ENCODE results near the gene NFE2L2. TPM values are rescaled to one million over a fixed set of nuclear protein-coding genes. Genes with fewer than 3 reads are reported as not detected.
A peak's percentile ranks its signal among the peaks of the same experiment; 100 is the strongest.
"Not testable (repeated sequence)": the region's sequence is repeated elsewhere in the genome, so short reads cannot be mapped to it uniquely, and the experiment has no call there.

The NFE2L2 gene
- total RNA-seq, 1 experiment from 2014 or later = 80.0 TPM

DNA sequence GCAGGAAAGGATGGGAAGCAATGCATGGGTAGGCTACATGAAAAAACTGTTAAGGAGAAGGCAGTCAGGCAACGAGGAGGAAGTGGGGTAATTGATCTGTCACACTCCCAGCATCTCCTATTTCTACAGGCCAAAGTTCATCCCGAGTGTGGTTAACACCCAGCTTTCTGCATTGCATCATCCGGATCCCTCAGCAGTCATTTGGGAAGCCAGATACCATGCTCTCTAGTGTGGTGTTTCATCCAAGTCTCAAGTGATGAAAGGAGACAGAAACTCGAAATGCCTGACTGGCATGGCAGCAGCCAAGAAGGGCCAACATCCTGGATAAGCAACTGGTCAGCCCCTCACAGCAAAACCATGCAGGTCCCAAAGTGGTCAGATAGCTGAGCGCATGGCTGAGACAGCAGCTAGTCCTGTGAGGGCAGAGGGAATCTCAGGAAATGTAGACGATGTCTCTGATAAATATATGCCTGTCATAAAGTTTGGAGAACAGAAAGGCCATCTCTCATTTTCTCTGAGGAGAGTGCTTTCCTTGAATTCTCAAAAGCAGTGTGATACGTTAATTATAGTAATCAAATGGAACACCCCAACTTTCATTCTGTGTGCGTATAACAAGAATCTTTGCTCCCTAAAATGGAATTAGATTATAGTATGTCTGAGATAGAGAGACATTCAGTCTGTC is 76.8 kb downstream of the NFE2L2 start:
- H3K9me3 ChIP-seq (ENCODE audit: low read depth, low read length, poor library complexity, severe bottlenecking) = no peaks in the 10 kb centered on the region
- BruUV-seq (replicated peaks) = no TSS peak
- no peak for TF ChIP-seq EZH2 (IDR thresholded peaks at IDR 0.05; ENCODE audit: borderline replicate concordance, low read depth, low read length, poor library complexity, severe bottlenecking)
- TF ChIP-seq, protein P1, sequence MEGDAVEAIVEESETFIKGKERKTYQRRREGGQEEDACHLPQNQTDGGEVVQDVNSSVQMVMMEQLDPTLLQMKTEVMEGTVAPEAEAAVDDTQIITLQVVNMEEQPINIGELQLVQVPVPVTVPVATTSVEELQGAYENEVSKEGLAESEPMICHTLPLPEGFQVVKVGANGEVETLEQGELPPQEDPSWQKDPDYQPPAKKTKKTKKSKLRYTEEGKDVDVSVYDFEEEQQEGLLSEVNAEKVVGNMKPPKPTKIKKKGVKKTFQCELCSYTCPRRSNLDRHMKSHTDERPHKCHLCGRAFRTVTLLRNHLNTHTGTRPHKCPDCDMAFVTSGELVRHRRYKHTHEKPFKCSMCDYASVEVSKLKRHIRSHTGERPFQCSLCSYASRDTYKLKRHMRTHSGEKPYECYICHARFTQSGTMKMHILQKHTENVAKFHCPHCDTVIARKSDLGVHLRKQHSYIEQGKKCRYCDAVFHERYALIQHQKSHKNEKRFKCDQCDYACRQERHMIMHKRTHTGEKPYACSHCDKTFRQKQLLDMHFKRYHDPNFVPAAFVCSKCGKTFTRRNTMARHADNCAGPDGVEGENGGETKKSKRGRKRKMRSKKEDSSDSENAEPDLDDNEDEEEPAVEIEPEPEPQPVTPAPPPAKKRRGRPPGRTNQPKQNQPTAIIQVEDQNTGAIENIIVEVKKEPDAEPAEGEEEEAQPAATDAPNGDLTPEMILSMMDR (conservative IDR thresholded peaks at IDR 0.05; ENCODE audit: low read depth, low read length) = no peak
- H3K27me3 ChIP-seq (replicated peaks; ENCODE audit: insufficient read depth, low read depth, low read length, poor library complexity) = no peaks in the 10 kb centered on the region
- POLR2A ChIA-PET (ENCODE audit: low non-redundant PET) = no interaction called here
- peaks cover 10% of the 10 kb centered on the region for H3K4me1 ChIP-seq (ENCODE audit: insufficient read depth, low read length, poor library complexity, severe bottlenecking)
- H3K4me3 ChIP-seq (ENCODE audit: low read depth, low read length, poor library complexity, severe bottlenecking) = no peak overlapping the region
- no peaks in the 10 kb centered on the region for H3K36me3 ChIP-seq (ENCODE audit: insufficient read depth, low read length, poor library complexity, severe bottlenecking)
- peak; percentile 55 for DNase-seq (ENCODE audit: low spot score)
- H3K27ac ChIP-seq (ENCODE audit: low read depth, low read length, poor library complexity, severe bottlenecking) = no peak overlapping the region
- CTCF ChIA-PET = interaction anchor here (0.9 kb wide), 1 partner anchor 538 kb away, joined by 3 read pairs; no protein-coding TSS in a partner anchor
- intact Hi-C loops (cut with micrococcal nuclease; ENCODE audit: unreplicated experiment) = no loop called here

DNA sequence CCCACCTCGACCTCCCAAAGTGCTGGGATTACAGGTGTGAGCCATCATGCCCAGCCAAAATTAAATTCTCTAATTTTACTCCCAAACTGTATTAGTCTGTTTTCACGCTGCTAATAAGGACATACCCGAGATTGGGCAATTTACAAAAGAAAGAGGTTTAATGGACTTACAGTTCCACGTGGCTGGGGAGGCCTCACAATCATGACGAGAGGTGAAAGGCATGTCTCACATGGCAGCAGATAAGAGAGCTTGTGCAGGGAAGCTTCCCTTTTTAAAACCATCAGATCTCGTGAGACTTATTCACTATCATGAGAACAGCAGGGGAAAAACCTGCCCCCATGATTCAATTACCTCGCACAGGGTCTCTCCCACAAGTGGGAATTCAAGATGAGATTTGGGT is 78.5 kb downstream of the NFE2L2 start:
- CTCF ChIA-PET = not testable (repeated sequence)

DNA sequence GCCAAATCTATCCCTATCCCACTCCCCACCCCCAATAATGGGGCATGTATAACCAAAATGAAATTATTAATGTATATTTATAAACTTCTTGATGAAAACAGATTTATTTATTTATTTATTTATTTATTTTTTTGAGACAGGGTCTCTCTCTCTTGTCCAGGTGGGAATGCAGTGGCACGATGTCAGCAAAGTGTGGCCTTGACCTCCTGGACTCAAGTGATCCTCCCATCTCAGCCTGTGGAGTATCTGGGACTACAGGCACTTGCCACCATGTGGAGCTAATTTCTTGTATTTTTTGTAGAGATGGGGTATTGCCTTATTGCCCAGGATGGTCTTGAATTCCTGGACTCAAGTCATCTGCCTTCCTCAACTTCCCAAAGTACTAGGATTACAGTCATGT is 79.9 kb downstream of the NFE2L2 start:
- DNase-seq (ENCODE audit: low spot score) = no peak
- Histone ChIP-seq H3K9me3 (ENCODE audit: low read depth, low read length, poor library complexity, severe bottlenecking) (no peaks in the 10 kb centered on the region), H3K4me3 (ENCODE audit: low read depth, low read length, poor library complexity, severe bottlenecking) (no peak overlapping the region), H3K27me3 (replicated peaks; ENCODE audit: insufficient read depth, low read depth, low read length, poor library complexity) (no peaks in the 10 kb centered on the region), H3K4me1 (ENCODE audit: insufficient read depth, low read length, poor library complexity, severe bottlenecking) (peaks cover 10% of the 10 kb centered on the region), H3K36me3 (ENCODE audit: insufficient read depth, low read length, poor library complexity, severe bottlenecking) (no peaks in the 10 kb centered on the region), H3K27ac (ENCODE audit: low read depth, low read length, poor library complexity, severe bottlenecking) (no peak overlapping the region)
- intact Hi-C loops (cut with micrococcal nuclease; ENCODE audit: unreplicated experiment) = no loop called here
- ChIA-PET POLR2A (ENCODE audit: low non-redundant PET) (interaction anchor here (0.6 kb wide), 1 partner anchor 461 kb away, joined by 13 read pairs; no protein-coding TSS in a partner anchor), CTCF (interaction anchor here (0.6 kb wide), 1 partner anchor 20 kb away, joined by 3 read pairs; no protein-coding TSS in a partner anchor)
- BruUV-seq (replicated peaks) = no TSS peak
- no peak for TF ChIP-seq EZH2 (IDR thresholded peaks at IDR 0.05; ENCODE audit: borderline replicate concordance, low read depth, low read length, poor library complexity, severe bottlenecking)
- TF ChIP-seq, protein P1 (conservative IDR thresholded peaks at IDR 0.05; ENCODE audit: low read depth, low read length) = no peak

More for the DNA sequence above, 78.5 kb downstream of the NFE2L2 start:
- DNase-seq (ENCODE audit: low spot score); H3K36me3 ChIP-seq (ENCODE audit: insufficient read depth, low read length, poor library complexity, severe bottlenecking); H3K4me3 ChIP-seq (ENCODE audit: low read depth, low read length, poor library complexity, severe bottlenecking); H3K27ac ChIP-seq (ENCODE audit: low read depth, low read length, poor library complexity, severe bottlenecking); intact Hi-C loops (cut with micrococcal nuclease; ENCODE audit: unreplicated experiment); BruUV-seq (replicated peaks); H3K27me3 ChIP-seq (replicated peaks; ENCODE audit: insufficient read depth, low read depth, low read length, poor library complexity); POLR2A ChIA-PET (ENCODE audit: low non-redundant PET); H3K9me3 ChIP-seq (ENCODE audit: low read depth, low read length, poor library complexity, severe bottlenecking): not testable (repeated sequence)
- H3K4me1 ChIP-seq (ENCODE audit: insufficient read depth, low read length, poor library complexity, severe bottlenecking) = peaks cover 10% of the 10 kb centered on the region

GRCh38 chr2:177183860-177184259 is 80.7 kb downstream of the NFE2L2 start:
- Histone ChIP-seq H3K4me3 (ENCODE audit: low read depth, low read length, poor library complexity, severe bottlenecking) (no peak overlapping the region), H3K36me3 (ENCODE audit: insufficient read depth, low read length, poor library complexity, severe bottlenecking) (no peaks in the 10 kb centered on the region), H3K4me1 (ENCODE audit: insufficient read depth, low read length, poor library complexity, severe bottlenecking) (peaks cover 10% of the 10 kb centered on the region), H3K9me3 (ENCODE audit: low read depth, low read length, poor library complexity, severe bottlenecking) (no peaks in the 10 kb centered on the region), H3K27ac (ENCODE audit: low read depth, low read length, poor library complexity, severe bottlenecking) (no peak overlapping the region), H3K27me3 (replicated peaks; ENCODE audit: insufficient read depth, low read depth, low read length, poor library complexity) (no peaks in the 10 kb centered on the region)
- BruUV-seq (replicated peaks) = no TSS peak
- POLR2A ChIA-PET (ENCODE audit: low non-redundant PET) = interaction anchor here (0.6 kb wide), 1 partner anchor 462 kb away, joined by 13 read pairs; no protein-coding TSS in a partner anchor
- TF ChIP-seq, protein P1 (conservative IDR thresholded peaks at IDR 0.05; ENCODE audit: low read depth, low read length) = no peak
- TF ChIP-seq EZH2 (IDR thresholded peaks at IDR 0.05; ENCODE audit: borderline replicate concordance, low read depth, low read length, poor library complexity, severe bottlenecking) = no peak
- DNase-seq (ENCODE audit: low spot score) = no peak
- intact Hi-C loops (cut with micrococcal nuclease; ENCODE audit: unreplicated experiment) = no loop called here
- CTCF ChIA-PET = no interaction called here

Data from A673 (cell line).